ENCODE data around the gene SHQ1. TPM values are rescaled to one million over a fixed set of nuclear protein-coding genes. Genes with fewer than 3 reads are reported as not detected.

The SHQ1 gene
- total RNA-seq, 4 donors from 2014 or later = 8.7 to 19.9 (median 12.4) TPM

GRCh38 chr3:72839057-72839456 lies 9.2 kb downstream of the SHQ1 start:
- H3K4me1 ChIP-seq = peaks cover 5 to 19% (median 15%) of the 10 kb centered on the region in 4 donors
- TF ChIP-seq EP300 (IDR thresholded peaks at IDR 0.05) = no peak
- TF ChIP-seq POLR2AphosphoS5 (IDR thresholded peaks at IDR 0.05) = no peak
- TF ChIP-seq POLR2A (IDR thresholded peaks at IDR 0.05; ENCODE audit: low read depth) = no peak
- no peak for TF ChIP-seq CTCF (IDR thresholded peaks at IDR 0.05)
- H3K4me3 ChIP-seq = no peak overlapping the region
- 88% methylated on average over 3 of the region's 3 CpGs for WGBS
- no peak for DNase-seq (ENCODE audit: extremely low spot score)
- H3K36me3 ChIP-seq = peaks cover 17 to 58% (median 44%) of the 10 kb centered on the region in 4 donors
- intact Hi-C loops (cut with DNase I) = no loop called here
- no peak overlapping the region for H3K27ac ChIP-seq (replicated peaks in 1 of 4)
- H3K27me3 ChIP-seq = no peaks in the 10 kb centered on the region
- no peaks in the 10 kb centered on the region for H3K9me3 ChIP-seq

- peaks cover 5 to 19% (median 15%) of the 10 kb centered on the region in 4 donors for H3K4me1 ChIP-seq
- H3K36me3 ChIP-seq = peaks cover 12 to 58% (median 37%) of the 10 kb centered on the region in 4 donors
- intact Hi-C loops (cut with DNase I) = no loop called here
- H3K27ac ChIP-seq (replicated peaks in 1 of 4) = peak overlapping the region in 1 of 4 donors; percentile 52
- H3K9me3 ChIP-seq = no peaks in the 10 kb centered on the region
- WGBS = 68% methylated on average over 3 of the region's 3 CpGs
- no peak overlapping the region for H3K4me3 ChIP-seq
- DNase-seq (ENCODE audit: extremely low spot score) = no peak
- no peaks in the 10 kb centered on the region for H3K27me3 ChIP-seq
- peak in 1 of 2 donors; percentile 18 for TF ChIP-seq POLR2AphosphoS5 (IDR thresholded peaks at IDR 0.05)
- no peak for TF ChIP-seq EP300 (IDR thresholded peaks at IDR 0.05)
- peak in 2 of 3 experiments; percentile 21 to 31 for TF ChIP-seq CTCF (IDR thresholded peaks at IDR 0.05)
These were observed 11.3 kb downstream of the SHQ1 start for GRCh38 chr3:72836923-72837322.

GRCh38 chr3:72836416-72836815 lies 11.8 kb downstream of the SHQ1 start:
- peak overlapping the region in 2 of 4 donors; percentile 9 to 52 for H3K27ac ChIP-seq (replicated peaks in 1 of 4)
- H3K36me3 ChIP-seq = peaks cover 7 to 55% (median 32%) of the 10 kb centered on the region in 4 donors
- no peaks in the 10 kb centered on the region for H3K9me3 ChIP-seq
- no peak overlapping the region for H3K4me3 ChIP-seq
- no peak for DNase-seq (ENCODE audit: extremely low spot score)
- 96% methylated on average over 3 of the region's 3 CpGs for WGBS
- intact Hi-C loops (cut with DNase I) = no loop called here
- peaks cover 5 to 19% (median 15%) of the 10 kb centered on the region in 4 donors for H3K4me1 ChIP-seq
- H3K27me3 ChIP-seq = no peaks in the 10 kb centered on the region
- TF ChIP-seq CTCF (IDR thresholded peaks at IDR 0.05) (no peak), POLR2AphosphoS5 (IDR thresholded peaks at IDR 0.05) (no peak), EP300 (IDR thresholded peaks at IDR 0.05) (no peak), POLR2A (IDR thresholded peaks at IDR 0.05; ENCODE audit: low read depth) (no peak)

GRCh38 chr3:72830452-72831223 lies 17.6 kb downstream of the SHQ1 start:
- DNase-seq (ENCODE audit: extremely low spot score) = no peak
- Histone ChIP-seq H3K9me3 (no peaks in the 10 kb centered on the region), H3K27me3 (no peaks in the 10 kb centered on the region), H3K27ac (replicated peaks in 1 of 4) (no peak overlapping the region), H3K4me3 (no peak overlapping the region), H3K36me3 (peaks cover 0 to 27% (median 11%) of the 10 kb centered on the region in 4 donors), H3K4me1 (peaks cover 0 to 3% (median 0%) of the 10 kb centered on the region in 4 donors)
- intact Hi-C loops (cut with DNase I) = no loop called here
- TF ChIP-seq CTCF (IDR thresholded peaks at IDR 0.05) (no peak), EP300 (IDR thresholded peaks at IDR 0.05) (no peak), POLR2AphosphoS5 (IDR thresholded peaks at IDR 0.05) (no peak), POLR2A (IDR thresholded peaks at IDR 0.05; ENCODE audit: low read depth) (no peak)

Measured in esophagus muscularis mucosa (tissue), 4 donors.